VCaP (cell line): ENCODE measurements around the gene ACTN4.

ENCODE experiments used
- H3K27ac ChIP-seq: fragments of 450-650 bp; 2 replicates; pipeline ENCODE4 v1.5.1; 2017
- TF ChIP-seq, protein P1 (sequence below): fragments of 450-650 bp; conservative IDR thresholded peaks from 2 replicates; pipeline ENCODE4 v1.5.1; 2017; ENCODE audit warnings: mild to moderate bottlenecking, moderate library complexity

The ACTN4 gene

DNA sequence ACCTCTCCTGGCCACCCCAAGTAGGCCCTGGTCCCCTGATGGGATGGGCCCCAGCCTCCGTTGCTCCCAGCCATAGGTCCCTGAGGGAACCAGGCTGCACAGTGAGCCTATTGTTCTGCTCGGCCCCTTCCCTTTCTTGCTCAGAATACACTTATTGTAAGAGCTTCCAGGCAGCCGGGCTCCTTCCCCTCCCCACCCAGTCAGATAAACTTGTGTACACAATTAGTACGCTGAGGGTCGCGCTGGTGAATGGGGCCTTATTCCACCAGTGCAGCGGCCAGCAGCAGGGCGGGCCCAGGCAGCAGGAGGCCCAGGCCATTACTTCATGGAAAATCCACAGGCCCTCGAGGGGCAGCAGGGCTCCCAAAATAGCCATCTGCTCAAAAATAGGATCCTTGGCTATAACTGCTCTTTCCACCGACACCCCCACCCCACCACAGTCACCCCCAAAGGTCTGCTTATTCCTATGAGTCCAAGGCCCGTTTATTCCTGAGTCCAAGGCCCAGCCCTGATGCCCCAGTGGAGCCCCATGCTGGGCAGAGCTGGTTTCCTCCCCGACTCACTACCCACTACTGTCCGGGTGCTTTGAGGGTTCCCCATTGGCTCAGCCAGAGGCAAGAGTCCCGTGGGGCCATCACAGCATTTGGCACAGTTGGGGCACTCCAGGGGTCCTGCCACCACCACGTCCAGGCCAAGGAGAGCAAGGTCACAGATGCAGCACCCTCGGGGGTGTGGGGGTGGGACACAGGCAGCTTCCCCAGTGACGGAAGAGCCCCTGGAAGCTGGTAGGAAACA lies 74.7 kb downstream of the ACTN4 start:
- no peak overlapping the region for H3K27ac ChIP-seq
- TF ChIP-seq, protein P1, sequence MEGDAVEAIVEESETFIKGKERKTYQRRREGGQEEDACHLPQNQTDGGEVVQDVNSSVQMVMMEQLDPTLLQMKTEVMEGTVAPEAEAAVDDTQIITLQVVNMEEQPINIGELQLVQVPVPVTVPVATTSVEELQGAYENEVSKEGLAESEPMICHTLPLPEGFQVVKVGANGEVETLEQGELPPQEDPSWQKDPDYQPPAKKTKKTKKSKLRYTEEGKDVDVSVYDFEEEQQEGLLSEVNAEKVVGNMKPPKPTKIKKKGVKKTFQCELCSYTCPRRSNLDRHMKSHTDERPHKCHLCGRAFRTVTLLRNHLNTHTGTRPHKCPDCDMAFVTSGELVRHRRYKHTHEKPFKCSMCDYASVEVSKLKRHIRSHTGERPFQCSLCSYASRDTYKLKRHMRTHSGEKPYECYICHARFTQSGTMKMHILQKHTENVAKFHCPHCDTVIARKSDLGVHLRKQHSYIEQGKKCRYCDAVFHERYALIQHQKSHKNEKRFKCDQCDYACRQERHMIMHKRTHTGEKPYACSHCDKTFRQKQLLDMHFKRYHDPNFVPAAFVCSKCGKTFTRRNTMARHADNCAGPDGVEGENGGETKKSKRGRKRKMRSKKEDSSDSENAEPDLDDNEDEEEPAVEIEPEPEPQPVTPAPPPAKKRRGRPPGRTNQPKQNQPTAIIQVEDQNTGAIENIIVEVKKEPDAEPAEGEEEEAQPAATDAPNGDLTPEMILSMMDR: no peak

DNA sequence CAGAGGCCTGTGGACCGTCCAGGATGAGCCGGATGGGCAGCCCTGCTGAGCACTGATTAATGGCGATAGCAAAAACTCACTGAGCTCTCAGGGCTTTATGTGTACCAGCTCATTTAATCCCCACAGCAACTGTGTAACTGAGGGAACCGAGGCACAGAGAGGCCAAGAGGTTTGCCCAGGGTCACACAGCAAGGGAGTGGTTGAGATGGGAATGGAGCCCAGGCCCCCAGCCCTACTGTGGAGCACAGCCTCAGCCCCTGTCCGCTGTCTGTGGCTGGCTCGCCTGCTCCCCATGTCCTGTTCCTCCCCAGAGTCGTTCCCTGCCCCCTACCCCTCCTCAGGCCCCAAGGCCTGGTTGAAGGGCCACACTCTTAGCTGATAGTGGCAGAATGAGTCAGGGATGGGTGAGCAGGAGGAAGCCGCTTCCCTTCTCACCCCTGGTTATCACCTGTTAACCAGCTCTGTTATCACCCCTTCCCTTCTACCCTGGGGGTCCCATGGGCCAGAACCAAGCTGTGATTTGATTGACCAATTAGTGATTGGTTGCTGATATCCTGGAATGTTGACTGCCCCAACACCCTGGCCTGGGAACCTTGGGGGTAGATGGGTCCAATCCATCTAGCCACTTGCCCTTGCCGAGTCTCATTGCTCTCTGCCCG lies 75.6 kb downstream of the ACTN4 start:
- no peak overlapping the region for H3K27ac ChIP-seq
- TF ChIP-seq, protein P1: no peak

DNA sequence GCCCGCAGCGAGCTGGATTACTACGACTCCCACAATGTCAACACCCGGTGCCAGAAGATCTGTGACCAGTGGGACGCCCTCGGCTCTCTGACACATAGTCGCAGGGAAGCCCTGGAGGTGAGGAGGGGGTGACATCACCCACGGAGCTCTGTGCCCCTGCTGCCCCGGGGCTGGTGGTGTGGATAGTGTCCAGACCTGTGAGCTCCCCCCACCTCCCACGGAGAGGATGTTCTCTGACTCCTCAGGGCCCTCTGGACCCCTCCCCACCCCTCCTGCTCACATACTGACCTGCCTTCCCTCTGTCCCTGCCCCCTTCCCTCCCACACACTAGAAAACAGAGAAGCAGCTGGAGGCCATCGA lies 76.1 kb downstream of the ACTN4 start:
- H3K27ac ChIP-seq: no peak overlapping the region
- TF ChIP-seq, protein P1: no peak

- TF ChIP-seq, protein P1: no peak
- no peak overlapping the region for H3K27ac ChIP-seq
These were observed 76.8 kb downstream of the ACTN4 start for GRCh38 chr19:38723990-38724854.

DNA sequence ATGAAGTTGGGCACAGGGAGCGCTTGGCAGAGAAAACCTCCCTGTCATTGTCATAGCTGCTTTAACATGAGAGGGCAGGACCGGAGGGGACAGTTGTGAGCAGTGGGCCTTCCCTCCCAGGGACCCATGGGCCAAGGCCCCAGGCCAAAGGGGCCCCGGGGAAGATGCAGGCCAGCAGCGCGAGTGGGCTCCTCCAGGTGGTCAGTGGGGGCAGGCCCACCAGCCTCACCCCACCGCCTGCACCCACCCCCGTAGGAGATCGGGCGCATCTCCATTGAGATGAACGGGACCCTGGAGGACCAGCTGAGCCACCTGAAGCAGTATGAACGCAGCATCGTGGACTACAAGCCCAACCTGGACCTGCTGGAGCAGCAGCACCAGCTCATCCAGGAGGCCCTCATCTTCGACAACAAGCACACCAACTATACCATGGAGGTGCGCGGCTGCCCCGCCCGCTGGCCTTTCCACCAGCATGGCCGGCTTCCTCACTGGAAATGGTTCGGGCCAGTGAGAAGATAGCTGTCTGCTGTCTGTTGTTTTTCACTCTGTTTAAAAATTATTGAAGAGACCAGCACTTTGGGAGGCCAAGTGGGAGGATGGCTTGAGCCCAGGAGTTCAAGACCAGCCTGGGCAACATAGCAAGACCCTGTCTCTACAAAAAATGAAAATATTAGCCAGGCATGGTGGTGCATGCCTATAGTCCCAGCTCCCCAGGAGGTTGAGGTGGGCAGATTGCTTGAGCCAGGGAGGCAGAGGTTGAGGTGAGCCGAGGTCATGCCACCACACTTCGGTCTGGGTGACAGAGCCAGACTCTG lies 78.2 kb downstream of the ACTN4 start:
- TF ChIP-seq, protein P1: no peak

DNA sequence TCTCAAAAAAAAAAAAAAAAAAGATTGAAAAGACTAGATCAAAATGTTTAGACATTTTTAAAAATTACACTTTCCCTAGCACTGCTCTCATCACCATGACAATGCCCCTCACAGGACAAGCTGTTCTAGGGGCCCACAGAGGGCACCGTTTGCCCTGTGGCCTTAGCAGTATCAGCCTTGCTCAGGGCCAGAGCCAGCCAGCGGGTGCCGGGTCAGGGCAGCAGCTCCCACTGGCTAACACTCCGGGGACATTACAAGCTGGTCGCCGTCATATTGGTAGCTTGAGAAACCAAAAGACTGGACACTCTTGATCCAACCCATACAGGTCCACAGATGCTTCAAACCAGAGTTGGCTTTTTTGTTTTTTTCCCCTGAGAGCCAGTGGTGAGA lies 78.8 kb downstream of the ACTN4 start:
- no peak overlapping the region for H3K27ac ChIP-seq
- TF ChIP-seq, protein P1: no peak

More for the DNA sequence above, 78.2 kb downstream of the ACTN4 start:
- H3K27ac ChIP-seq: no peak overlapping the region
